SK-N-DZ (cell line): ENCODE data around the gene GCAT.

Experiments
- DNase-seq: peaks from one replicate; pipeline ENCODE4 v3.0.0-alpha.2; 2015; ENCODE audit warnings: low spot score
- small RNA-seq, 2 experiments: library from RNA; depleted of rRNA; stranded (forward); fragments of <200 nt; gene quantifications; one replicate each; pipeline ENCODE3, GENCODE V24; 2014

The GCAT gene

GRCh38 chr22:37842015-37842793 is 34.5 kb downstream of the GCAT start:
- DNase-seq, result no peak

GRCh38 chr22:37843741-37844089 is 36.0 kb downstream of the GCAT start:
- DNase-seq, result no peak

GRCh38 chr22:37844904-37845329 is 37.2 kb downstream of the GCAT start:
- peak; percentile 46 for DNase-seq

GRCh38 chr22:37846433-37846832 is 38.7 kb downstream of the GCAT start:
- no peak for DNase-seq

- peak; percentile 20 for DNase-seq
Observed at GRCh38 chr22:37848587-37849088, 40.9 kb downstream of the GCAT start.

DNA sequence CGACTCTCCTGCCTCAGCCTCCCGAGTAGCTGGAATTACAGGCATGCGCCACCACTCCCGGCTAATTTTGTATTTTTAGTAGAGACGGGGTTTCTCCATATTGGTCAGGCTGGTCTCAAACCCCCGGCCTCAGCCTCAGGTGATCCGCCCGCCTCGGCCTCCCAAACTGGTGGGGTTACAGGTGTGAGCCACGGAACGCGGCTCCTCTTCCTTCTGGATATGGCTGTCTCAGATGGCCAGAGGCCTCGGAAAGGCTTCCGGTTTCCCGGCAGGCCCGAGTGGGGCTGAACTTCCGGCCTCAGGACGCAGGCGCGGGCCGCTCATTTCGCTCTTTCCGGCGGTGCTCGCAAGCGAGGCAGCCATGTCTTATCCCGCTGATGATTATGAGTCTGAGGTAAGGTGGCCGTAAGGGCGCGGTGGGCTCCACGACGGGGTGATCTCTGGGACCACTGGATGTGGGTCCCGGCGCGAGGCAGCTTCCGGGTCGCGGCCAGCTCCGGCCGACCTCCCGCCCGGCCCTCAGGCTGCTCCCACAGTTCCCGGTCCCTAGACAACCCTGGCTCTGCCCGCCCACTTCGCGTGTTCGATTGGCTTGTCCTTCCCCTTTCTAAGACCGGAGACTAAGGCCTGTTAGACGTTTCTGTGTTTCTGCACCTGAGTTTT is 41.5 kb downstream of the GCAT start, which contains the start of gene EIF3L:
Gene EIF3L (plus strand): TSS at position 331 of the 663 bp plus-strand sequence. CDS start 31 bp downstream, at position 362.
- DNase-seq, result peak; percentile 88

- DNase-seq, result no peak
Observed at GRCh38 chr22:37850801-37851200, 43.1 kb downstream of the GCAT start.

DNA sequence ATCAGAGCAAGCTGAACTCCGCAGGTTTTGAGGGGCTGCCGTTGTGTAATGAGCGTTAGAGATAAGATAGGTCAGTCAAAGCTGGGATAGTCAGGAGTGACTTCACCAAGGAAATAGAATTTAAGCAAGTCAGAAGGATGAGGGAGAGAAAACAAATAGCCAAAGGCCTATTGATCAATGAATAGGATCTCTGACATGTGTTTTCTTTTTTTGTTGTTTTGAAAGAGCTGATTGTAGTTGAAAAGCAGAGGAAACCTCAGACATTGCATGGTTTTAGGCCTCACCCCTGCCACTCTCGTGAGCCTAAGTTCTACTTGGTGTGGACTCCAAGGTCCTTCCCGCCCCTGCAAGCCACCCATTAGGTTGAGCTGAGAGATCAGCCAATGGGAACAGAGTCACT is 44.7 kb downstream of the GCAT start:
- no peak for DNase-seq

DNA sequence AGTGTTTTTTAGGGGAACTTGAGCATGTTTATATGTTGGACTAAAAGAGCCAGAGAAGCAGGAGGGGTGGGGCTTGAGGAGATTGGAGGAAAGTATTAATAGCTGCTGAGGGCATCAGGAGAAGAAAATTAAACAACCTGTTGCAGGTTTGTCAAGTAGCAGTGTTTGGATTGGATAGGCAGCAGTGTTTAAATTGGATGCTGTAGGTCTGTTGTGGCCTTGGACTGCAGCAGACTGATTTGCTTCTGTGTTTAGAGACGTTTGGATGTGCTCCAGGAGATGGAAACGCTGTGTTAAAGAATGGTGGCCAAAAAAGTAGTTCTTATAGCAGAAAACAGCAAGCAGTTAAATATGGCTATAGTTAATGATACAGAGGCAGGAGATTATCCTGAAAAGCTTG is 47.2 kb downstream of the GCAT start:
- no peak for DNase-seq

GRCh38 chr22:37855462-37855861 is 47.7 kb downstream of the GCAT start:
- no peak for DNase-seq

DNA sequence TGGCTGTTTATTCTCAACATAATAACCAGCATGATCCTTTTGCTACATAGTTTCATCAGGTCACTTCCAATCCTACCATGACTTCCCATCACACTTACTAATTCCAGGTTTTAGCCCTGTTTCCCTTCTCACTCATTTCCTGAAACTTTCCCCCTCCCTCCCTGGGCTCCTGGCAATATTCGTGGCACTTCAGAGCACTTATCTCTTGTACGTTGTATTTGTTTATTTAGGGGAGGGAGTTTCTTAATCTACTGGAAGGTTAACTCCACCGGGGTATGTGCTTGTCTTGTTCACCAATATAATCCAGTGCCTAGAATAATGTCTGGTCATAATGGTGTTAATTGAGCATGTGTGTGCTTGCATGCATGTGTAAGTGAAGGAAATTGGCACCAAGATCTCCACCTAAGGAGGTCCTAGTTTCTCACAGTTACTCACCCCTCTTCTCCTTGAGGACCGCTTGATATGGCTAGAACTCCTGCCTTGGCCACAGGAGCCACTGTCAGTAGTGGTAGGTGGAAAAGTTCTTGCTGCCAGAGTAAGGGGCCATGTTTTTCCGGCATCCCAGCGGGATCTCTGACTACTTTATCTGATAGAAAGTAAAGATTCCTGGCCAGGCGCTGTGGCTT is 53.2 kb downstream of the GCAT start:
- no peak for DNase-seq

GRCh38 chr22:37862570-37863325 is 55.0 kb downstream of the GCAT start:
- DNase-seq, result no peak

DNA sequence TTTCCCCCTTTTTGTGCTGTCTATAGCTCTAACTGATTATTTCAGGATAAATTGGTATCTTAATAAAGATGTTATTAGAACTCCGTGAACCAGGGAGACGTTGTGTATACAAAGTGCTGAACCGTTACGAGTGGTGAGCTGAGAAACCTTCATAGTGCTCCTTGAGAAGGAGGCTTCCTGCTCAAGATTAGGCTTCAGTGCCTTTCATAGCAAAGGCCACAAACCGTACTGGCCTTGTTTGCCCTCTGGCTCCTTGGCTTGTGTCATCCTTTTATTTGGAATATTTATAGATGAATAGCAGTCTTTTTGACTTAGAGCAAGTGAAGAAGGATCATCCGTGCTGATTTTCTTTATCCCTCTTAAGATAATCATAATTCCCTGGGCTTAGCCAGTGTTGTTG is 57.8 kb downstream of the GCAT start:
- no peak for DNase-seq

Small RNA genes lying within 50 kb of the gene (small RNA-seq; reads per million reads assigned to genes)
- gene MIR659, result 0.03 to 0.13 reads per million in 2 experiments
